ENCODE measurements around the gene CD19.

DNA sequence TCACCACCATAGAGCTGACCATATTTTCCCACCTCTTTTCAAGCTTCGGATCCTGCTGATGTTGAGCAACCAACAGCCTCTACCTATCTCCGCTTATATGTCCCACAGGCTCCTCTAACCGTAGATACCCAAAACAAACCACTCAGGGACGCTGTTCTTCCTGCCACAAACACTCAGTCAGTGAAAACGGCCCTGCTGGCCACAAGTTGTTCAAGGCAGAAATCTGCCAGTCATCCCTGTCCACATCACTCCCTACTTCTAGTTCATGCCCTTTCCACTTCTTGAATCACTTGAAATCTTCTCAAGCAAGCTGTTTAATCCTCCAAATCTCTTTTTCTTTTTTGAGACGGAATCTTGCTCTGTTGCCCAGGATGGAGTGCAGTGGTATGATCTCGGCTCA is 14.7 kb upstream of the CD19 start:
- TF ChIP-seq CHD4 (IDR thresholded peaks at IDR 0.05) = no peak
- TF ChIP-seq, protein P1, sequence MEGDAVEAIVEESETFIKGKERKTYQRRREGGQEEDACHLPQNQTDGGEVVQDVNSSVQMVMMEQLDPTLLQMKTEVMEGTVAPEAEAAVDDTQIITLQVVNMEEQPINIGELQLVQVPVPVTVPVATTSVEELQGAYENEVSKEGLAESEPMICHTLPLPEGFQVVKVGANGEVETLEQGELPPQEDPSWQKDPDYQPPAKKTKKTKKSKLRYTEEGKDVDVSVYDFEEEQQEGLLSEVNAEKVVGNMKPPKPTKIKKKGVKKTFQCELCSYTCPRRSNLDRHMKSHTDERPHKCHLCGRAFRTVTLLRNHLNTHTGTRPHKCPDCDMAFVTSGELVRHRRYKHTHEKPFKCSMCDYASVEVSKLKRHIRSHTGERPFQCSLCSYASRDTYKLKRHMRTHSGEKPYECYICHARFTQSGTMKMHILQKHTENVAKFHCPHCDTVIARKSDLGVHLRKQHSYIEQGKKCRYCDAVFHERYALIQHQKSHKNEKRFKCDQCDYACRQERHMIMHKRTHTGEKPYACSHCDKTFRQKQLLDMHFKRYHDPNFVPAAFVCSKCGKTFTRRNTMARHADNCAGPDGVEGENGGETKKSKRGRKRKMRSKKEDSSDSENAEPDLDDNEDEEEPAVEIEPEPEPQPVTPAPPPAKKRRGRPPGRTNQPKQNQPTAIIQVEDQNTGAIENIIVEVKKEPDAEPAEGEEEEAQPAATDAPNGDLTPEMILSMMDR (IDR thresholded peaks at IDR 0.05 in 2 of 3, conservative IDR thresholded peaks at IDR 0.05 in 1 of 3; ENCODE audit: control insufficient read depth in 2 of 3, extremely low read depth in 1 of 3, insufficient read depth in 1 of 3, low read depth in 3 of 3, low read length in 3 of 3) = no peak
- TF ChIP-seq, protein P2, sequence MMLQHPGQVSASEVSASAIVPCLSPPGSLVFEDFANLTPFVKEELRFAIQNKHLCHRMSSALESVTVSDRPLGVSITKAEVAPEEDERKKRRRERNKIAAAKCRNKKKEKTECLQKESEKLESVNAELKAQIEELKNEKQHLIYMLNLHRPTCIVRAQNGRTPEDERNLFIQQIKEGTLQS (IDR thresholded peaks at IDR 0.05; ENCODE audit: borderline replicate concordance, extremely low read depth, low read depth, low read length) = no peak

Data from GM12878 (cell line).